Choroid plexus epithelial cell (primary cell): ENCODE measurements around the gene CCL17.

Source experiments
- DNase-seq: peaks from one replicate; pipeline ENCODE4 v3.0.0-alpha.2; 2010; ENCODE audit warnings: low read depth
- H3K4me3 ChIP-seq: 2 replicates; pipeline ENCODE4 v1.5.1; 2011; ENCODE audit warnings: low read depth, mild to moderate bottlenecking, control low read depth, low read length, moderate library complexity
- TF ChIP-seq, protein P1 (sequence below): conservative IDR thresholded peaks from 2 replicates; pipeline ENCODE4 v1.5.1; 2011; ENCODE audit warnings: low read depth, mild to moderate bottlenecking, control low read depth, inconsistent platforms, low read length, moderate library complexity

Gene CCL17

DNA sequence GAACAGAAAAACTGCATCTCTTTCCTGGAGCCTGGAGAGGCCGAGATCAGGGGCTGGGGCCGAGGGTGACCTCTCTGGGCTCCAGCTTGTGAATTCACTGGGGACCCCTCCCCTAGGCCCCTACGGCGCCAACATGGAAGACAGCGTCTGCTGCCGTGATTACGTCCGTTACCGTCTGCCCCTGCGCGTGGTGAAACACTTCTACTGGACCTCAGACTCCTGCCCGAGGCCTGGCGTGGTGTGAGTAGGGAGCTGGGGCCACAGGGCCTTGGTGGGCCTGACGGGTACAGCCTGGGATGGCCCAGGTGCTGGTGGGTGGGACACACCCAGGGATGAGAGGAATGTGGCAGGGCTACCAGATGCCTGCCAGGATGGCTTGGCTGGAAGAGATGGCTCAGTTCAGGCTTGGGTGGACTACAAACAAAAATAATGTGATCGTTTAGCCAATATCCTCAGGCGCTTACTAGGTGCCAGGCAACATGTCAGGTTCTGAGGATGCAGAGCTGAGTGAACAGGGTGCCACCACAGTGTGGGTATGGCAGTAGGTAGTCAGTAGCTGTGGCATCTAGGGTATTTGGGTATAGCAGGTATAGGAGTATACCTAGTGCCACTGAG lies 44.1 kb upstream of the CCL17 start:
- H3K4me3 ChIP-seq, result no peak overlapping the region
- no peak for DNase-seq
- TF ChIP-seq, protein P1, sequence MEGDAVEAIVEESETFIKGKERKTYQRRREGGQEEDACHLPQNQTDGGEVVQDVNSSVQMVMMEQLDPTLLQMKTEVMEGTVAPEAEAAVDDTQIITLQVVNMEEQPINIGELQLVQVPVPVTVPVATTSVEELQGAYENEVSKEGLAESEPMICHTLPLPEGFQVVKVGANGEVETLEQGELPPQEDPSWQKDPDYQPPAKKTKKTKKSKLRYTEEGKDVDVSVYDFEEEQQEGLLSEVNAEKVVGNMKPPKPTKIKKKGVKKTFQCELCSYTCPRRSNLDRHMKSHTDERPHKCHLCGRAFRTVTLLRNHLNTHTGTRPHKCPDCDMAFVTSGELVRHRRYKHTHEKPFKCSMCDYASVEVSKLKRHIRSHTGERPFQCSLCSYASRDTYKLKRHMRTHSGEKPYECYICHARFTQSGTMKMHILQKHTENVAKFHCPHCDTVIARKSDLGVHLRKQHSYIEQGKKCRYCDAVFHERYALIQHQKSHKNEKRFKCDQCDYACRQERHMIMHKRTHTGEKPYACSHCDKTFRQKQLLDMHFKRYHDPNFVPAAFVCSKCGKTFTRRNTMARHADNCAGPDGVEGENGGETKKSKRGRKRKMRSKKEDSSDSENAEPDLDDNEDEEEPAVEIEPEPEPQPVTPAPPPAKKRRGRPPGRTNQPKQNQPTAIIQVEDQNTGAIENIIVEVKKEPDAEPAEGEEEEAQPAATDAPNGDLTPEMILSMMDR, result no peak

GRCh38 chr16:57361404-57361803 lies 43.2 kb upstream of the CCL17 start:
- TF ChIP-seq, protein P1, result no peak
- no peak overlapping the region for H3K4me3 ChIP-seq
- no peak for DNase-seq

GRCh38 chr16:57364143-57364542 lies 40.4 kb upstream of the CCL17 start:
- H3K4me3 ChIP-seq, result no peak overlapping the region
- TF ChIP-seq, protein P1, result no peak
- DNase-seq, result no peak

DNA sequence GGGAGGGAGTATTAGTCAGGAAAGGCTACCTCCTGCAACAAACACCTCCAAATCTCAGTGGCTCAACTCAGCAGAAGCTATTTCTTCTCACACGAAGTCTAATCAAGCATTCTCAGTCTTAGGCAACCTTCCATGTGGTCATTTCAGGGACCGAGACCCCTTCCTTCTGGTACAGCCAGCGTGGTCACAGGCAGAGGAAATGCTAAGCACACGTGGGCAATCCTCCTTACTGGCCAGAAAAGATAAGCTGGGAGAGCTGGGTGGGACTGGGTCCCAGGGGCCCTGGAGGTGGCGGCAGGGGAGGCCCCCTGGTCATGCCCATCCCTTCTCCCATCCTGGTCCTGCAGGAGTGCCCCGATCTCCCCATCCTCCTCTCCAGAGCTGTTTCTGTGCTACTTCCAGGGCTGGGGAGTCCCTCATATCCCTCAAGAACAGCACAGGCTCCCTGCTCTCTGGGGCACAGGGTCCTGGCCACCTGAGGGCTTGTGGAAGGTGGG lies 38.0 kb upstream of the CCL17 start:
- no peak for DNase-seq
- TF ChIP-seq, protein P1, result no peak
- no peak overlapping the region for H3K4me3 ChIP-seq

- no peak overlapping the region for H3K4me3 ChIP-seq
- DNase-seq, result no peak
- TF ChIP-seq, protein P1, result no peak
Observed at GRCh38 chr16:57367116-57367752, 37.3 kb upstream of the CCL17 start.

DNA sequence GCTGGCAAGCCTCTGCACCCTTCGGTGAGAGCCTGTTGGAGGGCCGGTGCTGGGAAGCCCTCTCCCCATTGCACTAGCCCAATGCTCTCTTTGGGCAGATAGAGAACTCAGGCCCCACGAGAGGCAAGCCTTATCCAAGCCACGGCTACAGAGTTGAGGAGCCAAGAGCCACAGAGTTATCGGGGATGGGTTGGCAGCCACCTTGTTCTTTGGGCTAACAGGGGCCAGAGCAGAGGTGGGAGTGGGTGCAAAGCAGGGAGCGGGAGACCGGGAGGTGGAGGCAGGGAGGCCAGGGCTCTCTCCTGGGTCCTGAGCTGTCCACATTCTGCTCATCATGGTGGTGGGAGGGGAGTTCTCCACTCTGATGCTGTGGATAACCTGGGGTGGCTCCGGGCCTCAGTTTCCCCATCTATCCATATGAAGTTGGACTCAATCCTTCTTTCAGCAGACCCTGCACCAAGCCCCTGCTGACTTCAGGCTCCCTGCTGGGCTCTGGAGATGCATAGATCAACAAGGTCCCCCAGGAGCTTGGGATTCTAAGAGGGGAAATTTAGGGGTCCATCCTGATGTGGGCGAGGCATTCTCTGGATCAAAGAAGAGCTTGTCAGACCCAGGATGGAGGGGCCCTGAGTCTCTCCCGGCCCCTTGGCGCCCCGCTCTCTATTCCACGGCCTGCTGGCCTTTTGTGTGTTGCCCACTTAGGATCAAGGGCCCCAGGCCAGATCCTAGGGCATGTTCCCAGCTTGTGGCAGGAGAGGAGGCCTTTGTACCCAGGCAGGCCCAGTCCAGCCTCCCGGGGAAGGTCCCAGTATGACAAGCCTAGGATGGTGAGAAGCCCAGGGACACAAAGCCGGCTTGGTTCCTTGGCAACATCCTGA lies 32.8 kb upstream of the CCL17 start:
- no peak for DNase-seq
- TF ChIP-seq, protein P1, result no peak
- H3K4me3 ChIP-seq, result no peak overlapping the region
